Common myeloid progenitor, CD34-positive (primary cell): ENCODE data around the gene NBL1.

Source experiments
- CTCF ChIA-PET: fragments of 350-600 bp; sonication (Branson Sonifier 250); formaldehyde crosslinking; loops from one replicate; lab custom pipeline; 2021; ENCODE audit warnings: antibody characterized with exemption; lab: Charles Lee
- POLR2A ChIA-PET: fragments of 350-600 bp; sonication (Branson Sonifier 250); formaldehyde crosslinking; loops from one replicate; lab custom pipeline; 2021; ENCODE audit warnings: antibody characterized with exemption; lab: Charles Lee
- DNase-seq, 3 donors: peaks; one replicate each; pipeline versions ENCODE4 v3.0.0 to v3.0.0-alpha.2; 2013
- H3K27ac ChIP-seq, 2 experiments: 1 replicate in 1 of 2; 2 replicates in 1 of 2; pipeline ENCODE4 v1.7.0; 2013; ENCODE audit warnings: inconsistent platforms in 2 of 2, low read length in 2 of 2, mild to moderate bottlenecking in 2 of 2, low read depth in 1 of 2, moderate library complexity in 1 of 2; ENCODE audit not compliant: severe bottlenecking in 2 of 2, insufficient read depth in 1 of 2, poor library complexity in 1 of 2
- H3K27me3 ChIP-seq, 5 experiments: replicated peaks in 2 of 5; 1 replicate in 3 of 5; 2 replicates in 2 of 5; pipeline versions ENCODE4 v1.6.1 to v1.7.0; 2013; ENCODE audit warnings: low read length in 4 of 5, mild to moderate bottlenecking in 2 of 5, moderate library complexity in 2 of 5, inconsistent platforms in 1 of 5; ENCODE audit not compliant: insufficient read depth in 5 of 5, control insufficient read depth in 4 of 5
- H3K36me3 ChIP-seq, 4 experiments: 1 replicate in 2 of 4; 2 replicates in 2 of 4; pipeline versions ENCODE4 v1.6.1 to v1.7.0; 2013; ENCODE audit warnings: low read length in 3 of 4, control low read depth in 1 of 4, mild to moderate bottlenecking in 1 of 4; ENCODE audit not compliant: control insufficient read depth in 4 of 4, insufficient read depth in 4 of 4
- H3K4me1 ChIP-seq, 4 experiments: 1 replicate in 3 of 4; 2 replicates in 1 of 4; pipeline versions ENCODE4 v1.6.1 to v1.7.1; 2013; ENCODE audit warnings: low read length in 3 of 4, mild to moderate bottlenecking in 3 of 4, control low read depth in 1 of 4, inconsistent platforms in 1 of 4, moderate library complexity in 1 of 4; ENCODE audit not compliant: control insufficient read depth in 4 of 4, insufficient read depth in 4 of 4; ENCODE audit errors: control extremely low read depth in 1 of 4
- H3K4me3 ChIP-seq, 7 experiments: 1 replicate in 4 of 7; 2 replicates in 3 of 7; pipeline versions ENCODE4 v1.5.1 to v1.7.0; 2013; ENCODE audit warnings: mild to moderate bottlenecking in 7 of 7, low read length in 6 of 7, moderate library complexity in 6 of 7, inconsistent platforms in 2 of 7, low read depth in 2 of 7, control low read depth in 1 of 7; ENCODE audit not compliant: insufficient read depth in 4 of 7, control insufficient read depth in 1 of 7; ENCODE audit errors: extremely low read depth in 1 of 7
- H3K9me3 ChIP-seq, 5 experiments: 1 replicate in 4 of 5; 2 replicates in 1 of 5; pipeline versions ENCODE4 v1.6.1 to v1.7.1; 2013; ENCODE audit warnings: low read length in 4 of 5, mild to moderate bottlenecking in 2 of 5, inconsistent platforms in 1 of 5, low read depth in 1 of 5, moderate library complexity in 1 of 5; ENCODE audit not compliant: control insufficient read depth in 4 of 5, insufficient read depth in 2 of 5; ENCODE audit errors: control extremely low read depth in 1 of 5
- WGBS: methylation state at CpG from one replicate; pipeline ENCODE4 v1.1.5; 2013; ENCODE audit not compliant: insufficient coverage; 5-methylcytosine and 5-hydroxymethylcytosine counted together

Gene NBL1

GRCh38 chr1:19682901-19683300 lies 38.8 kb downstream of the NBL1 start:
- peaks cover 0 to 17% (median 6%) of the 10 kb centered on the region in 4 experiments for H3K36me3 ChIP-seq
- no peak overlapping the region for H3K27ac ChIP-seq
- WGBS = 94% methylated on average over 7 of the region's 7 CpGs
- H3K9me3 ChIP-seq = peaks cover 0 to 5% (median 0%) of the 10 kb centered on the region in 5 experiments
- no peak overlapping the region for H3K4me3 ChIP-seq
- no peaks in the 10 kb centered on the region for H3K27me3 ChIP-seq
- no peak for DNase-seq
- ChIA-PET POLR2A (no interaction called here), CTCF (interaction anchor here (1.4 to 1.6 kb wide), 2 partner anchors 12 to 20 kb away, joined by 3 read pairs; no protein-coding TSS in a partner anchor)
- H3K4me1 ChIP-seq = no peaks in the 10 kb centered on the region

DNA sequence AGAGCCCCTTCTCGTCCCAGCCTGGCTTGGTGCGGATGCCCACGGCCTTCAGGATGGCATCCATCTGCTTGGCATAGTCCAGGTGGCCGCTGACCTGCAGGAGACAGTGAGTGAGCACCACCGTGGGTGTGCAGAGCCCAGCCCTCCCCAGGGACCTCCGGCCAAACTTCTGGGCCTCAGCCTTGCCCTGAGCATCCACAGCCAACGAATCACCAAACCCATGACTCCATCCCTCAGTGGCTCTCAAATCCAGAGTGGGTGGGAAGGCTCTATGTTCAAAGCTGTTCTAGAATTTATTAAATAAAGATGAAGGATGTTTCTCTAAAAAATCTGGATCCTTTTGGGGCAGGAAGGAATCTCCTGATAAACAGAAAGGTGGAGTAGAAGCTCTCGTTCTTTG lies 39.2 kb downstream of the NBL1 start:
- POLR2A ChIA-PET = no interaction called here
- 97% methylated on average over 6 of the region's 8 CpGs for WGBS
- H3K9me3 ChIP-seq = peaks cover 0 to 5% (median 0%) of the 10 kb centered on the region in 5 experiments
- CTCF ChIA-PET = interaction anchor here (0.9 to 2.7 kb wide), 4 partner anchors 10 to 21 kb away, joined by 3 to 6 read pairs (median 4); no protein-coding TSS in a partner anchor
- peaks cover 0 to 20% (median 6%) of the 10 kb centered on the region in 4 experiments for H3K36me3 ChIP-seq
- no peak overlapping the region for H3K27ac ChIP-seq
- no peak overlapping the region for H3K4me3 ChIP-seq
- H3K4me1 ChIP-seq = peaks cover 0 to 1% (median 0%) of the 10 kb centered on the region in 4 experiments
- no peaks in the 10 kb centered on the region for H3K27me3 ChIP-seq
- DNase-seq = no peak

- POLR2A ChIA-PET = no interaction called here
- Histone ChIP-seq H3K4me3 (no peak overlapping the region), H3K9me3 (peaks cover 0 to 9% (median 3%) of the 10 kb centered on the region in 5 experiments), H3K27me3 (no peaks in the 10 kb centered on the region), H3K4me1 (peaks cover 0 to 1% (median 0%) of the 10 kb centered on the region in 4 experiments), H3K27ac (no peak overlapping the region), H3K36me3 (peaks cover 0 to 20% (median 9%) of the 10 kb centered on the region in 4 experiments)
- CTCF ChIA-PET = interaction anchor here (0.5 to 2.7 kb wide), 4 partner anchors 17 to 25 kb away, joined by 3 to 6 read pairs (median 3); no protein-coding TSS in a partner anchor
- WGBS = no CpG with 5 or more reads among the region's 2 CpGs
- DNase-seq = no peak
Observed at GRCh38 chr1:19684677-19685076, 40.6 kb downstream of the NBL1 start.

DNA sequence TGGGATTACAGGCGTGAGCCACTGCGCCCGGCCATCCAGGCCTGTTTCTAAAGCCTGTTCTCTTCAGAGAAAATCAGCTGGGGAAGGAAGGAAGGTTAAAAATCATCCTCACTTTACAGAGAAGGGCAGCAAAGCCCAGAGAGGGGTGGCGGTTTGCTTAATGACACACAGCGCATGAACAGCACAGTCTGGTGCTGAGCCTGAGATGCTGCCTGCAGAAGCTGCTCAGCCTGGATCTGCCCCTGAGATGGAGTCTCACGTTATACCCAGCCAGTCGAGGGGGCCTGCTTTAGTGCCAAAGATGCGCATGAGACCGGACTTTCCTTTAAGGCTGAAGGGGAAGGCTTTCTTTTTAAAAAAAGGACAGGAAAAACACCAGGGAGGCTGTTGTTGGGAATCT lies 41.9 kb downstream of the NBL1 start:
- 82% methylated on average over 8 of the region's 9 CpGs for WGBS
- POLR2A ChIA-PET = no interaction called here
- H3K4me1 ChIP-seq = peaks cover 0 to 1% (median 0%) of the 10 kb centered on the region in 4 experiments
- H3K9me3 ChIP-seq = peaks cover 0 to 18% (median 13%) of the 10 kb centered on the region in 5 experiments
- CTCF ChIA-PET = interaction anchor here (2.7 kb wide), 1 partner anchor 19 kb away, joined by 6 read pairs; no protein-coding TSS in a partner anchor
- H3K4me3 ChIP-seq = no peak overlapping the region
- peaks cover 0 to 28% (median 13%) of the 10 kb centered on the region in 4 experiments for H3K36me3 ChIP-seq
- no peak for DNase-seq
- H3K27ac ChIP-seq = no peak overlapping the region
- H3K27me3 ChIP-seq = no peaks in the 10 kb centered on the region

GRCh38 chr1:19687414-19687813 lies 43.3 kb downstream of the NBL1 start:
- H3K4me1 ChIP-seq = peaks cover 0 to 1% (median 0%) of the 10 kb centered on the region in 4 experiments
- H3K9me3 ChIP-seq = peaks cover 0 to 18% (median 13%) of the 10 kb centered on the region in 5 experiments
- ChIA-PET CTCF (interaction anchor here (0.8 kb wide), 1 partner anchor 27 kb away, joined by 3 read pairs; no protein-coding TSS in a partner anchor), POLR2A (no interaction called here)
- no peak for DNase-seq
- H3K36me3 ChIP-seq = peaks cover 0 to 39% (median 12%) of the 10 kb centered on the region in 4 experiments
- H3K27me3 ChIP-seq = no peaks in the 10 kb centered on the region
- WGBS = 100% methylated on average over 1 of the region's 1 CpG
- no peak overlapping the region for H3K4me3 ChIP-seq
- no peak overlapping the region for H3K27ac ChIP-seq

DNA sequence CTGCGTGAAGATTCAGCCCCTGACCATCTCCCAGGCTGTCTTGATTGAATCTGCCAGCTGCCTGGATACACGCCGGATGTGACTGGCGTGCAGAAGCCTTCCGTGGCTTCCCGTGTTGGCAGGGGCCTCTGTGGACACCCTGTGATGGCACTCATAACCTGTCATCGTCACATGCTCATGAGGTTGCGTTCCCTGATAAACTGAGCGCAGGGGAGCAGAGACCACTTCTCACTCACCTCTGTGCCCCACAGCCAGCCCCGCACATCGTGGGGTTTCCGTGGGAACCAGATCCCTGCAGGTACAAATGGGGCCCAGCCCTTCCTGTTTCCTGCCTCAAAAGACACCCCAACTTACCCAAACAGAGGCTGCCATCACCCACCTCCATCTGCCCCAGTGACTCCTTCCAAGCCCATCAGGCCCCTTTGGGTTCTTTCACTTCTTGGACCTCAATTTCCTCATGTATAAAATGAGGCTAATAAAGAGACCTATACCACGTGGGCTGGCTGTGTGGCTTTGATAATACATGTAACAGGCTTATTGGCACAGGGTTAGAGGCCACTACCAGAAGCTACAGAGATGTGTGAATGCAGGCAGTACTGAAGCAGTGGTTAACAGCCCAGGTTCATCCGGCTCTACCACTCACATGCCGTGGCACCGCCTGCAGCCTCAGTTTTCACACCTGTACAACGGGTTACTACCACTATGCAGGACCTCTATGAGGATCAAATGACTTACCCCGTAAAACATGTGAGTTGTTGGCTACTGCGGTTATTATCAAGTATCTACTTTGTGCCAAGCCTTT lies 44.1 kb downstream of the NBL1 start:
- Histone ChIP-seq H3K27me3 (no peaks in the 10 kb centered on the region), H3K9me3 (peaks cover 0 to 18% (median 13%) of the 10 kb centered on the region in 5 experiments), H3K4me3 (no peak overlapping the region), H3K27ac (no peak overlapping the region), H3K4me1 (peaks cover 0 to 1% (median 0%) of the 10 kb centered on the region in 4 experiments), H3K36me3 (peaks cover 0 to 38% (median 8%) of the 10 kb centered on the region in 4 experiments)
- ChIA-PET POLR2A (no interaction called here), CTCF (interaction anchor here (0.8 kb wide), 1 partner anchor 28 kb away, joined by 3 read pairs; no protein-coding TSS in a partner anchor)
- no peak for DNase-seq
- WGBS = 77% methylated on average over 18 of the region's 19 CpGs
